NCI-H774 (cell line): ENCODE data around the gene SUGP1.

Experiments
- DNase-seq: peaks from one replicate; lab custom pipeline; 2025; lab: John Stamatoyannopoulos, UW

SUGP1 gene

DNA sequence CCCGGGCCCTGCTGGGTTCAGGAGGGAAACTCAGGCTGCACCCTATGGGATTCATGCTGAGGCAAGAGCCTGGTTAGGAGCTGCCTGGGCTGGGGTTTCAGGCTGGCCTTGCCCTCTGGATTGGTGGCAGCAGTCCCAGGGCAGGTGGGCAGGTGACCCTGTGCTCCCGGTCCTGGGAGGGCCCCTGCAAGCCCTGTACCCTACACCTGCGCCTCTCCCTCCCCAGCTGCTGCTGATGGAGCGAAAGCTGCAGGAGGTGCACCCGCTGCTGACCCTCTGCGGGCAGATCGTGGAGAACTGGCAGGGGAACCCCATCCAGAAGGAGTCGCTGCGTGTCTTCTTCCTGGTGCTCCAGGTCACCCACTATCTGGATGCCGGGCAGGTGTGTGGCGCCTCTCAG is 20.7 kb upstream of the SUGP1 start:
- DNase-seq: no peak

DNA sequence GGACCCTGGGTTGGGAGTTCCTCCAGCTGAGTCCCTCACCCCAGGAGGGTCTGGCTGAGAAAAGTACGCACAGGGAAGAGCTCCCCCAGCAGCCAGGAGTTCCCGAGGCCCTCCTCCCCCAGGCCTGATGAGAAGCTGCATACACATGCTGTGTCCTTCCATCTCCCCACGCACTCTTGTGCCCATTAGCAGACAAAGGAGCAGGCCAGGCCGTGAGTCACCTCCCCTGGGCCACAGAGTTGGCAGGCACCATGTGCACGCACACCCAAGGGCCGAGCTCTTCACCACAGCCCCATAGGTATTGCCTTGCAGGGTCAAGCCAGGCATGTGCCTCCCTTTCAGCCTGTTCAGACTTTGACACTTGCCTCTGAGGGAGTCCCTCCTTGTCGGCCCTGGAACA is 17.8 kb upstream of the SUGP1 start:
- no peak for DNase-seq

DNA sequence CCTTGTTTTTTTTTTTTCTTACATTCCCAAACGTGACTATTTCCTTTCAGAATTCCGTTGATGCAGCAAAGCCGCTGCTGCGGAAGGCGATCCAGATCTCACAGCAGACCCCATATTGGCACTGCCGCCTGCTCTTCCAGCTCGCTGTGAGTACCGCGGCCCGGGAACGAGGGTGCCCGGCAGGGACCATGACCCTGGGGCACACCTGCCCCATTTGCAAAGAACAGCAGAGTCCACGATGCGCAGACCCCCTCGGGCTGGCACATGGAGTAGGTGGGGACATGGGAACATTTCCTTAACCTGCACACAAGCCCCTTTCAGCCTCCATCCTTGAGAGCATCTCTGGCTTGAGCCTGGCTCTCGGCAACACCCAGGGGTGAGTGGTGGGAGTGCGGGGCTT is 16.8 kb upstream of the SUGP1 start:
- no peak for DNase-seq

DNA sequence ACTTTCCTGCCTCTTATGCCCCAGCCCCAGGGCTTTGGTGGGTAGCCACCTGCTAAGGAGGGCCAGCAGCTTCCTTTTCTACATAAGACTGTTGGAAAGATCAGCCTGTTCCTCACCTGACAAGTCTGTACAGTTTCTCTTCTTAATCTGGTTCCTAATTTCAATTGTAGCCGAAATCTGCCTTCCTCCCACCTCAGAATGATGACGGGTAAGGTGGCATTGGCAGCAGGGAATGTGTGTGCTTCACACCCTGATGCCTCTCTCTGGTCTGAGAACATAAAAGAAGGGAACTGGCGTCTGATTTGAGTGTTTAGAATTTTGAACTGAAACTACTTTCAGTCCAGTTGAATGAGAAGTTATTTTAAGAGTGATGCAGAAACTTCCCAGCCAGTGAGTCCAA is 16.3 kb upstream of the SUGP1 start:
- no peak for DNase-seq

DNA sequence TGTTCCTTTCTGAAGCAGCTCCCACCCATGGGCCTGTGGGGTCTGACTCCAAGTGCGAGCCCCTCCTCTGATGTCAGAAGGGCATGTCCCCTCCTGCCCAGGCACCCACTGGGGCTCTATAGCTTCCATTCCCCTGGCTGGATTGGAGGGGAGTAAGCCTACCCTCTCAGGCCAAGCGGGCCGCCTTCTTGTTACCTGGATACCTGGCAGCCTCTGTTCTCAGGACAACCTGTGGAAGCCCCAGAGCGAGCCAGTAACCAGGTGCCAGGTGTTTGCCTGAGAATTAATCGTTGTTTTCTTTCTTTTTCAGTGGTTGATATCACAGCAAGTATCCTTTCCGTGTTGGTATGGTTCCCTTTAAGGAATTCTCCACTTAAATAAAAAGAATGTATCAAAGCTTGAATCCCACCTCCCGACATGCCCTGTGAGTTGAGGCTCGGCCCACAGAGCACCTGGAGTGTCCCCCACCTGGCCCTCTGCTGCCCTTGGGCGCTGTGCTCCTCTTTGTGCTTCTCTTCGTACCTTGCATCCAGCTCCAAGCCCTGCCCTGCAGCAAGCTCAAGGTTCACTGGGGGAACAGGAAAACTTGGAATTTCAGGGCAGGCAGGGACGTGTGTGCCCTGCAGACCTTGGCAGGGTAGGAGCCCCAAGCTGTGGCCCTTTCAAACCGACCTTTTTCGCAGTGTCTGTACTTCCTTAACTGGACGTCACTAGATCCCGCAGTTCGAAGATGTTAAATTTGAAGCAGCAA is 15.3 kb upstream of the SUGP1 start:
- no peak for DNase-seq

DNA sequence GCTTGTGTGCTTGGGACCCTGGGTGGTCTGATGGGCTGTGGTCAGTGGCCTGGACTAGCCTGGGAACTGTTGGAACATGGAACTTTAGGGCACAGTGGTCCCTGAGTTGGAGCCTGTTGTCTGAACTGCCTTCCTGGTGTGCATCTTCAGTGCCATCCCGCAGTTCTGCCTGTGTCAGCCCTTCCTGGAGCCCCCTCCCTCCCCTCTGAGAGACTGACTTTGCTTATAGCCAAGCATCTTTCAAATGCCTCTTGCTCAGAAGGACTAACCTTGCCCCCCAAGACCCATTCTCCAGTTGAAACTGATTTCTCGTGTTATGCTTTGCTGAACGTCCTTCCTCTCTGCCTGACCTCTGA is 14.7 kb upstream of the SUGP1 start:
- no peak for DNase-seq

DNA sequence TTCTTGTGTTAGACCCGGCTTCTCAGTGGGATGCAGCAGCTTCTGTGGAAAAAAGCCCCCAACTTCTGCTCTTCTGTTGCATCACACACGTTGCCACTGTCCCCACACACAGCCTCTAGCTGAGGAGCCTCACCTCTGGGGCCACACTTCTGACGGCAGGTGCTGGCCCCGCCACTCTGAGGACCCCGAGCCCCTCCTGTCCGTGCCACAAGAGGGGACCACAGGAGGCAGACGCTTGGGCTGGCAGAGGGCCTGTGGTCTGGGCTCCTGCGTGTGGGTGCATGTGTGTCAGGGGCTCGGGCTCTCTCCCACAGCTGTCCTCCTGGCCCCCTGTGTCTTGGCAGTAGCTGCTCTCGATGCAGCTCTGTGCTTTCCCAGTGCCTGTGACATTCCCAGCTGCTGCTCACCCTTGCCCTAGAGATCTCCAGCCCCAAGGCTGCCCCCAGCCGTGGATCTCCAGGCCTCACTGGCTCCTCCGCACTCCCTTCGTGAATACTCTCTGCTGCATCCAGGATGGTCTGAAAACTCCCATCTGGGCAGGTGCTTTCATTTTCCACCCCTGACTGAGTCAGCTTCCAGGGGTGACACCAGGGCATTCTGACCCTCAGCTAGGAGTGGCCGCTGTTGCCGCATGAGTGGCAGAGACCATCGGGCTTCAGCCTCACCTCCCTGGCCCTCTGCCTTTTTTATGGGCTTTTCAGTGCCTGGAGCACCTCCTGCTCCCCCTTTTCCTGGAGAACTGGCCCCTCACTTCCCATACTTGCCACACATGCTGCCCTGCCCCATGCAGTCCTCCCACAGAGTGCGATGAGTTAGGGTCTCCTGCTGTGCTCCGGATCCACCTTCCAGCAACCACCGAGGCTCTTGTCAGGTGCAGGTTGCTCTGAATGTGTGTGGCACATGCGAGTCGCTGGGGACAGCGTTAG is 14.0 kb upstream of the SUGP1 start:
- DNase-seq: no peak

DNA sequence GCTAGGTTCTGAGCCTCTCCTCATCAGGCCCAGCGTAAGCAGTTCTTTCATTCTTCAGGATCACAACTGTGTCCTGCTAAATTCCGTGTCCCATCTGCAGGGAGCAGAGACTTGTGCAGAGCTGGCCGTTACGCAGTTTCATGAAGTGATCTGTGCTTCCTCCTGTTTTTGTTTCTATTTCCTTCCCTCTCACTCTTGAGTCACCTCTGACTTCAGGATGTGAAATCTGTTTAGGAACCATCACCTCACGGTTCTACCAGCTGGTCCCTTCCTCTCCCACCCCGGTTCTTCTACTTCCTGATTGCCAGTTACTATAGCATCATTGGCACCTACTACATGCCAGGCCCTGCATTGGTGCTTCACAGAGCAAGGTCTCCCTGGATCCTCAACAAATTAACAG is 8.8 kb upstream of the SUGP1 start:
- DNase-seq: no peak

DNA sequence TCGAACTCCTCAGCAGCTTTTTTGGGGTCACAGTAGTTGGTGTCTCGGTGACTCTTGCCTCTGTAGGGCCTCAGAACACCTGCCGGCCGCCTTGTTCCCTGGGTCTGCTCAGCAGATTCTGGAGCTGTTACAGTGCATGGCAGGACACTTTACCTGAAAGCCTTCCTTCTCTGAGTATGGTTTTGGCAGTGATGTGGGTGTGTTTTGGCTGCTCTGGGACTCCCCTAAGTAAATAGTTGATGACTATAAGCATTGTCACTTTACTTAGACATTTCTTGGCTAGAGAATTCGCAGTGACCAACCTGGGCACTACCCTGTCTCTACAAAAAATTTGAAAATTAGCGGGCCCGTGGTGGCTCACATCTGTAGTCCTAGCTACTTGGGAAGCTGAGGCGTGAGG is 7.4 kb upstream of the SUGP1 start:
- no peak for DNase-seq

DNA sequence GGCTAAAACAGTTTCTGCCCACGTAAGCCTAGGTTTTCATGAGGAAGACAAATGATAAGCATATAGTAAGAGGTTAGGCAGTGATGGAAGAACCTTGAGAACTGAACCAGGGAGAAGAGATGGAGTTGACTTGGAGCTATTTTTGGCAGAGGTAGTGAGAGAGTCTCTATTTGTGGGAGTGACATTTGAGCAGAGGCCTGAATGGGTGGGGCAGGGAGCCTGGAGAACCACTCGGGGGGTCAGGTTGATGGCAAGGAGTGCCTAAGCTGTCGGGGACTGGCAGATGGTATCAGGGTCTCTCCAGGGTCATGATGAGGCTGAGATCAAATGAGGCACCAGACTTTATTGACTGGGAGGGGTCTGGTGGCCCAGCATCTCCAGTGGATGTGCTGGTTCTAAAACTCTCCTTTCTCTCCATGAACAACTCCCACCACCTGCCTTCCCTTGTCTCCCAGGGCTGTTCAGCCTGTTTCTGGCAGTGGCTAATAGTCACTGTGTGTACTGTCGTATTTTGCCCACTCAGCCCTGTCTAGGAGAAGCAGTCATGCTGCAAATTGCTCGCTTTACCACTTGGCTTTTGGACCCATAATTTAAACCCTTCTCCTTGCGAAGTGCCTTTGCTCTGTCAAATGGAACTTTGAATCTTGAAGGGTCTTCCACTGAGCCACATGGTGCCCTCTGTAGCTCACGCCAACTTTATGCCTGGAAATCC is 3.9 kb upstream of the SUGP1 start:
- no peak for DNase-seq

DNA sequence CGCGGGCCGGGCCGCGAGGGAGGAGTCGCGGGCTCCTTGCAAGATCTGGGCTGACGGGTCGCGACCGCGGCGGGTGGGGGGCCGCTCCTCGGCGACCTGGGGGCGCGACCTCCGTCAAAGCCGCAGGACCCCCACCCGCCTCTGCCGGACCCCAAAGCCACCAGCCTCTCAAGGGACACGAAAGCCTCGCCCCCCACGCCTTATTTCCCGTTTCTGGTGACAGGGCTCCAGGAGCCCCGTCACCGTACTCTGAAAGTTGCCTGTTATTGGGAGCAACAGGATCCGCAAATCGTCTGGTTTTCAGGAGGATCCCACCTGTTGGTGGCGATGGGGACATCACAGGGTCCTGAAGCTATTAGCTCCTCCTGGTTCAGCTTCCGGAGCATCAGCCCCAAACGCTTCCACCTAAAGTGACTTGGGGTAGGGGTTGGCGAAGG is 850 bp upstream of the SUGP1 start:
- DNase-seq: no peak

DNA sequence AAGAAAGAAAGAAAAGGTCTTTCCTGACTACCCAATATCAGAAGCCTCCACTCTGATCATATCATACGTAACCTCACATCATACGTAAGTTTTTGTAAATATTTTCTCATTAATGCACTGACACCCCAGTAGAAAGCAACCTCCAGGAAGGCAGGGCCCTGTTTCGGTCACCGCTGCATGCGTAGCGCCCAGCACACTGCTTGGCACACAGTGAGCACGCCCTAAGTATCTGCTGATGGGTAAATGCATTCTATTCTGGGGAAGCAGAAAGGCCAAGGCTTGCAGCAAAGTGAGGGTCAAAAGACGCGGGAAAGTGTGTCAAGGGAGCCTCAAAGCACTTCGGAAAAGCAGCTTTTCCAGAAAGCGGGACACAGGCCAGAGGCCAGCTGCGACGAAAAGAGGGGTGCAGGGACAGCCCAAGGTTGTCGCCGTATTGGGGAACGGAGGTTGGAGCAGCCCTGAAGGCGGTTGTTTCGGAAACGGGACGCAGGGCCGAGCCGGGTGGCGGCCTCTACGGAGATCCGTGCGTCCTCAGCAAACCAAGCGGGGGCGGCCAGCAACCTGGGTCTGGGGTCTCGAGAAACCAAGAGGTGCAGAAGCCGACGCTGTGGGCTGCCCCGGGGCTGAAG is 463 bp downstream of the SUGP1 start:
- DNase-seq: no peak

DNA sequence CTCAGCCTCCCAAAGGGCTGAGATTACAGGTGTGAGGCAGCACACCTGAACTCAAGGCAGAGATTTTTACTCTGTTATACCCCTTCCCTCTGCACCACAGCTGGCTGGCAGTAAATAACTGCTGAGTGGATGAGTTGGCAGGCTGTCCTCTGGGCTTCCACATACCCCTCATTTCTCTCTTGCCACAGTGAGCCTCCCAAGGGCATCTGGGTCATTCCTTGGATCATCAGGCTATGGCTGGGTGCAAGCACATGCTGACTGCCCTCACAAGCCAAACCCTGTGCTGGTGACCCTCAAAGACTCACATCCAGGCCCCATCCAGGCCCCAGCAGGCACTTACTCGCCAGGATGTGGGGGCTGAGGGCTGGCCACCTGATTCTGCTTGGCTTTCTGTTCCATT is 4.2 kb downstream of the SUGP1 start:
- no peak for DNase-seq

DNA sequence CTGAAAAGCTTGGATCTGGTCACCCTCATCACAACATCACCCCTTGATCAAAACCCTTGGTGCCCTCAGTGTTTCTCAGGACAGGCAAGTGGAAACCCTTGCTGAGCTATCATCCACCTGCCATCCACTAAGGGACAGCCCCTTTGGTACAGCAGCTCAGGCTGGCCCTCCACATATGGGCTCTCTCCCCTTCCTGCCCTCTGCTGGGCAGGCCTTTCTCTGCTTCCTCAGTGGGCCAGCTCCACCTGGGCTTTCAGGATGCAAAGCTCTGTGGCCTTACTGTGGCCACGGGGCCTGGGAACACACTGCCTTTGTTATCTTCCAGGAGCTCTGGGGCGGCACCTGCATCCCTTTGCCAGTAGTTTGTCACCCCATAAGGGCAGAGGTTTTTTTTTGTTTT is 4.9 kb downstream of the SUGP1 start:
- no peak for DNase-seq

DNA sequence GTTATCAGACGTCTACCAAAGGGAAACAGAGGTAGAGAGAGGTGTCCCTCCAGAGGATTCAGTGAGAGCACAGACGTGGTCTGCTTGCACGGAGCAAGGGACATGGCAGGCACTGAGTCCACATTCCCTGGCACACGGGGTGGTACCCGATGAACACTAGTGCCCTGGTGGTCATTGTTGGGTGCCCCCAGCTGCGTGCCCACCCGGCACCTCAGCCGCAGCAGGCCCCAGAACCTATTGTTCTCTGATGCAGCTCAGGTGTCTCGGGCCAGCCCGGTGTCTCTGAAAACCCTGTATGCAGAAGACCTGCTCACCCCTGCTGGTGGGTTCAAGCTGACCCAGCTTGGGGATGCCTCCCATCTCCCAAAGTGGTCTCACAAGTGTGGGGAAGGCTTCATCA is 11.9 kb downstream of the SUGP1 start:
- DNase-seq: no peak

DNA sequence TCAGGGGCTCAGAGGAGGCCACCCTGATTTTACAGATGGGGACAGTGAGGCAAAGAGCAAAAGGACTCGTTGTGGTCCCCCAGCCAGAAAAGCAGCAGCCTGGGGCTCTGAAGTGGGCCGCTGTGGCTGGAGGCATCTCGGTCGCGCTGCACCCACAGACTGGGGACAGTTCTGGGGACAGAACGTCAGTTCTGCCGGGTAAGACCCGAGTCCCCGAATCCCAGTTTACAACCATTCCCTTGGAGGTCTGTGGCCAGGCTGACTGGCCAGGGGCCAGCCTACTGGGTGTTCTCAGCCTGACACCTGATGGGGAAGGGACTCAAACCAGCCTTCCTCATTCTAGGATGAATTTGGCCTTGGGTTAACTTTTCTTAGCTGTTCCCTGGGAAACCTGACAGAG is 14.1 kb downstream of the SUGP1 start:
- no peak for DNase-seq

DNA sequence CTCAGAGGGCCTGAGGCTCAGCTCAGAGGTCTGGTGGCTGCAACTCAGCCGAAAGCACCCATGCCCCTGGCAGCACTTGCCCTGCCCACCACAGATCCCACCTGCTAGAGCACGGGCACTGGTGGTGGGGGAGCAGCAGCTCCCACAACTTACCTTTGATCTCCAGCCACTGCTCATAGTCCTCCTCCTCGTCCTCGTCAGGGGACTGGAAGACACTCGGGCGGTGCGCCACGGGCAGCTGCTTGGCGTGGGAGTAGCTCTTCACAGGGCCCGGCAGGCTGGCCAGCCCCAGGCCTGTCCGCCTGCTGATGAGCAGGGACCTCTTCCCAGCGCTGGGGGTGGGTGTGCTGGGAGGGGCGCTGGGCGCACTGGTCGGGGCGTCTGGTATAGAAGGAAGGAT is 14.6 kb downstream of the SUGP1 start:
- no peak for DNase-seq

DNA sequence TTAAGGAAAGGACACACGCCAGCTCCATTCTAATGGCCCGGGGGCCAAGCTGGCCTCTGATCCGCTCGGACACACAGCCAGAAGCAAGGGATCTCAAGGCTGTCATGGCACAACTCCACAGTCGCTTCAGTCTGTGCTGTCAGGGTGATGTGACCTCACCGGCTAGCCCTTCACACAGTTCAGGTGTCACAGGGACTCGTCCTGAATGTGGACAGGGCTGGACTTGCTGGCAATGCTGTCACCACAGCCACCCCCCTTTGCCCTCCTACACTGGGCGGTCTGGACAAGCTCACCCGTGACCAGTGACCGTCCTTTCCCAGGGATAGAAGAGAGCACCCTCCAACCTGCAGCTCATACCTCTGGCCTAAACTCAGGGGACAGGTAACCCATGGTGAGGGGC is 15.2 kb downstream of the SUGP1 start:
- DNase-seq: no peak

DNA sequence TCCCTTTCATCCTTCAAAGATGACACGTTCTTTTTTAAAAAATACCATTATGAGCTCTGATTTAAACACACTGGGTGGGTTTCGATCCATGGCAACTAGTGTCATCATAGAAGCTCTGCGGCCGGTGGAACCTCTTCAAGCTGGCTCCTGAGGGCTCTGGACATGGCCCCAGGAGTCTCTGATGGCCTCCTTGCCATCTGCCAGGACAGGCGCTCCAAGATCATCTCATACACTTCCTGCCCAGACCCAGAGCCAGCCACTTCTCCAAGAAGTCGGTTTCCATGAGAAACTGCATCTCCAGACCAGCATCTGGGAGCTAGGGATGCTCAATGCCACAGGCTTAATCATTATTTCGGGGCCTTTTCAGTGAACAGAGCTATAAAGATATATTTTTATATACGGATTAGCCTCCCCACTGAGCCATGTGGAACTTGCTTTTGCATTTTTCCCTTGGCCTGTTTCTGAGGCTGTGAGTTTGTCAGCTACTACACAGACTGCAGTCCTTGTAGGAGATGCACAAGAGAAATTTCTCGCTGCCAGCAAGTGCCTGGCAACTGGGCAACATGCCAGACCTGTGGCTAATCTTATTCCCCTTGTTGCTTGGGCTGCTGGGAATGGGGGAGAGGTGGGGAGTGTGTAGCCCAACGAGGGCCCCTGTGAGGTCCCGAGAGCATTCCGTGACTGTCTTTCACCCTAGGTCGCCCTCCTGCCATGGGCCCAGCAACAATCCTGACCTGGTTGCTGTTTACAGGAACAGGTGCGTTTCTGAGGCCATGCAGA is 15.9 kb downstream of the SUGP1 start:
- DNase-seq: no peak

DNA sequence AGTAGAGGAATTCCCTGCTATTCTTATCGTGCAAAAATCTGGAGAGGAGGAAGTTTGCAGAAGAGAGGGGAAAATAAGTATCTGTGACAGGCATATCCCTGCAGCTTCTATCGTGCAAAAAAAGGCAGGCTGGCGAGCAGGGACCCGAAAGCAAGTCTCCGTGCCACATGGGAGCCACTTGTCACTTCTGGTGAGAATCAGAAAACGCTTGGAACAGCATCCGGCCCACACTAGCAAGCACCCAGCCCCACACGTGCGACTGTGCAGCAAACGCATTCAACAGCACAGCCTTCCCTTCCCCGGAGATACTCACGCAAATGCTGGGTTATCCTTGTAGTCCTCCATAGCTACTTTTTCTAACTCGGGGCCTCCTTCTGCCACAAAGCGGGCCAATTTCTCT is 16.9 kb downstream of the SUGP1 start:
- DNase-seq: no peak

DNA sequence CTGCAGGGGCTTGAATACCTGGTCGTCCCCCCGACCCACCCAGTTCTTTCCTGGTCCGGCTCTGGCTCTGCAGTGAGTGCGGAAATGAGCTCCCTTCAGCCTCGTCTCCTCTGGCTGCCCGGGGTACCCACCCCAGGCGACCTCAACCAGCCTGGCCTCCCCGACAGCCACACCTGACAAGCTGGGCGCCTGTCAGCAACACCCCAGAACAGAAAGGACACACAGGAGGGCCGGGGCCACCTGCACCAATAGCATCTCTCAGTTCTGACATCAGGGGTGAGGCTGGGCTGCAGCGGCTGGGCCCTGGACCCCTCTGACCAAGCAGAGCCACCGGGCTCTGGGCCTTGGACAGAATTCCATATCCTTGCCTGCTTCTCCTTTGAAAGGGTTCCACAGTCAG is 19.7 kb downstream of the SUGP1 start:
- DNase-seq: no peak

DNA sequence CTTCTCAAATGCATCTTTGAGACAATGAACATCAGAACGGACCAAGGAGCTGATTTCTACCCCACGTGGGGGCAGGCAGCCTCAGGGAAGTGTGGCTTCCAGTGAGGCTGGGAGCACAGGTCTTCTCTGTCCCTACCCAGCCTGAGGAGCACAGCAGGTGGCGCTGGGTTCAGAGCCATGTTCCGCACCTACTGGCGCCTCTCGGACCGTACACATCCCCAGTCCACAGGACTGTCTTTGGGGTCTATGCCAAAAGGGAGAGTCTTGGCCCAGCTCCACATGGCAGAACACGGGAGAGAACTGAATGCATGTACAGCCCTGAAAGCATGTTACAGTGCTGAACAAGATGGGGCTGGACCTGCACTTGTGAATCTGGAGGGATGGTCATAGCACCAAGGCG is 22.6 kb downstream of the SUGP1 start:
- DNase-seq: no peak
